ENCODE data around the gene SCN5A. TPM values are rescaled to one million over a fixed set of nuclear protein-coding genes. Genes with fewer than 3 reads are reported as not detected.

SCN5A gene
- total RNA-seq, 2 donors from 2014 or later = 0.05 TPM; not detected in 1

- Mint-ChIP-seq H3K36me3 (ENCODE audit: insufficient read depth in 2 of 2) (no peaks in the 10 kb centered on the region), H3K27ac (no peak overlapping the region), H3K4me1 (ENCODE audit: low read depth) (peaks cover 4% of the 10 kb centered on the region), H3K4me3 (no peak overlapping the region), H3K27me3 (ENCODE audit: low read depth) (no peaks in the 10 kb centered on the region), H3K9me3 (no peaks in the 10 kb centered on the region)
- ATAC-seq (replicated peaks in 1 of 2) (no peak), DNase-seq (no peak)
These were observed 4.4 kb downstream of the SCN5A start for GRCh38 chr3:38645076-38645475.

- H3K9me3 Mint-ChIP-seq = no peaks in the 10 kb centered on the region
- no peak overlapping the region for H3K27ac Mint-ChIP-seq
- peaks cover 4% of the 10 kb centered on the region for H3K4me1 Mint-ChIP-seq (ENCODE audit: low read depth)
- H3K36me3 Mint-ChIP-seq (ENCODE audit: insufficient read depth in 2 of 2) = no peaks in the 10 kb centered on the region
- no peaks in the 10 kb centered on the region for H3K27me3 Mint-ChIP-seq (ENCODE audit: low read depth)
- no peak for ATAC-seq (replicated peaks in 1 of 2)
- DNase-seq = no peak
- H3K4me3 Mint-ChIP-seq = no peak overlapping the region
These were observed 4.8 kb downstream of the SCN5A start for GRCh38 chr3:38644662-38645053.

GRCh38 chr3:38644016-38644661 lies 5.3 kb downstream of the SCN5A start:
- no peaks in the 10 kb centered on the region for H3K27me3 Mint-ChIP-seq (ENCODE audit: low read depth)
- H3K4me3 Mint-ChIP-seq = no peak overlapping the region
- no peak for ATAC-seq (replicated peaks in 1 of 2)
- no peaks in the 10 kb centered on the region for H3K36me3 Mint-ChIP-seq (ENCODE audit: insufficient read depth in 2 of 2)
- H3K27ac Mint-ChIP-seq = no peak overlapping the region
- H3K9me3 Mint-ChIP-seq = no peaks in the 10 kb centered on the region
- peaks cover 4% of the 10 kb centered on the region for H3K4me1 Mint-ChIP-seq (ENCODE audit: low read depth)
- no peak for DNase-seq

GRCh38 chr3:38643592-38643991 lies 5.9 kb downstream of the SCN5A start:
- H3K27ac Mint-ChIP-seq = no peak overlapping the region
- H3K4me1 Mint-ChIP-seq (ENCODE audit: low read depth) = peaks cover 2% of the 10 kb centered on the region
- DNase-seq = no peak
- ATAC-seq (replicated peaks in 1 of 2) = no peak
- H3K27me3 Mint-ChIP-seq (ENCODE audit: low read depth) = no peaks in the 10 kb centered on the region
- H3K9me3 Mint-ChIP-seq = no peaks in the 10 kb centered on the region
- H3K36me3 Mint-ChIP-seq (ENCODE audit: insufficient read depth in 2 of 2) = no peaks in the 10 kb centered on the region
- no peak overlapping the region for H3K4me3 Mint-ChIP-seq

- H3K36me3 Mint-ChIP-seq (ENCODE audit: insufficient read depth in 2 of 2) = no peaks in the 10 kb centered on the region
- no peak for DNase-seq
- H3K27me3 Mint-ChIP-seq (ENCODE audit: low read depth) = no peaks in the 10 kb centered on the region
- H3K4me3 Mint-ChIP-seq = no peak overlapping the region
- no peaks in the 10 kb centered on the region for H3K4me1 Mint-ChIP-seq (ENCODE audit: low read depth)
- no peaks in the 10 kb centered on the region for H3K9me3 Mint-ChIP-seq
- no peak overlapping the region for H3K27ac Mint-ChIP-seq
- ATAC-seq (replicated peaks in 1 of 2) = no peak
These were observed 6.4 kb downstream of the SCN5A start for GRCh38 chr3:38643090-38643489.

- ATAC-seq (replicated peaks in 1 of 2) = no peak
- Mint-ChIP-seq H3K27me3 (ENCODE audit: low read depth) (no peaks in the 10 kb centered on the region), H3K4me1 (ENCODE audit: low read depth) (no peaks in the 10 kb centered on the region), H3K4me3 (no peak overlapping the region), H3K9me3 (no peaks in the 10 kb centered on the region), H3K27ac (no peak overlapping the region), H3K36me3 (ENCODE audit: insufficient read depth in 2 of 2) (no peaks in the 10 kb centered on the region)
- DNase-seq = no peak
These were observed 7.9 kb downstream of the SCN5A start for GRCh38 chr3:38641461-38642110.

- no peak for DNase-seq
- no peaks in the 10 kb centered on the region for H3K27me3 Mint-ChIP-seq (ENCODE audit: low read depth)
- H3K27ac Mint-ChIP-seq = no peak overlapping the region
- H3K36me3 Mint-ChIP-seq (ENCODE audit: insufficient read depth in 2 of 2) = no peaks in the 10 kb centered on the region
- no peak overlapping the region for H3K4me3 Mint-ChIP-seq
- H3K4me1 Mint-ChIP-seq (ENCODE audit: low read depth) = no peaks in the 10 kb centered on the region
- ATAC-seq (replicated peaks in 1 of 2) = no peak
- no peaks in the 10 kb centered on the region for H3K9me3 Mint-ChIP-seq
These were observed 8.6 kb downstream of the SCN5A start for GRCh38 chr3:38640661-38641452.

GRCh38 chr3:38638354-38638753 lies 11.1 kb downstream of the SCN5A start:
- ATAC-seq (replicated peaks in 1 of 2) = no peak
- Mint-ChIP-seq H3K36me3 (ENCODE audit: insufficient read depth in 2 of 2) (no peaks in the 10 kb centered on the region), H3K27ac (peak overlapping the region; percentile 52), H3K9me3 (no peaks in the 10 kb centered on the region), H3K27me3 (ENCODE audit: low read depth) (no peaks in the 10 kb centered on the region), H3K4me1 (ENCODE audit: low read depth) (peaks cover 6% of the 10 kb centered on the region), H3K4me3 (no peak overlapping the region)
- no peak for DNase-seq

- peaks cover 6% of the 10 kb centered on the region for H3K4me1 Mint-ChIP-seq (ENCODE audit: low read depth)
- H3K27me3 Mint-ChIP-seq (ENCODE audit: low read depth) = no peaks in the 10 kb centered on the region
- H3K36me3 Mint-ChIP-seq (ENCODE audit: insufficient read depth in 2 of 2) = no peaks in the 10 kb centered on the region
These were observed 11.6 kb downstream of the SCN5A start for GRCh38 chr3:38637906-38638305.

GRCh38 chr3:38636881-38637280 lies 12.6 kb downstream of the SCN5A start:
- Mint-ChIP-seq H3K4me3 (no peak overlapping the region), H3K27me3 (ENCODE audit: low read depth) (no peaks in the 10 kb centered on the region), H3K36me3 (ENCODE audit: insufficient read depth in 2 of 2) (no peaks in the 10 kb centered on the region), H3K27ac (no peak overlapping the region), H3K4me1 (ENCODE audit: low read depth) (peaks cover 6% of the 10 kb centered on the region), H3K9me3 (no peaks in the 10 kb centered on the region)
- no peak for ATAC-seq (replicated peaks in 1 of 2)
- no peak for DNase-seq

More at GRCh38 chr3:38637906-38638305, 11.6 kb downstream of the SCN5A start:
- DNase-seq (no peak), ATAC-seq (replicated peaks in 1 of 2) (no peak)
- H3K9me3 Mint-ChIP-seq = no peaks in the 10 kb centered on the region
- no peak overlapping the region for H3K27ac Mint-ChIP-seq
- H3K4me3 Mint-ChIP-seq = no peak overlapping the region

- ATAC-seq (replicated peaks in 1 of 2) = no peak
- Mint-ChIP-seq H3K36me3 (ENCODE audit: insufficient read depth in 2 of 2) (no peaks in the 10 kb centered on the region), H3K4me1 (ENCODE audit: low read depth) (peaks cover 6% of the 10 kb centered on the region), H3K9me3 (no peaks in the 10 kb centered on the region), H3K27me3 (ENCODE audit: low read depth) (peaks cover 2% of the 10 kb centered on the region), H3K4me3 (no peak overlapping the region), H3K27ac (no peak overlapping the region)
- DNase-seq = no peak
These were observed 13.0 kb downstream of the SCN5A start for GRCh38 chr3:38636464-38636863.

GRCh38 chr3:38634111-38634510 lies 15.4 kb downstream of the SCN5A start:
- no peaks in the 10 kb centered on the region for H3K36me3 Mint-ChIP-seq (ENCODE audit: insufficient read depth in 2 of 2)
- peaks cover 6% of the 10 kb centered on the region for H3K4me1 Mint-ChIP-seq (ENCODE audit: low read depth)
- H3K27me3 Mint-ChIP-seq (ENCODE audit: low read depth) = peaks cover 6% of the 10 kb centered on the region
- no peak for ATAC-seq (replicated peaks in 1 of 2)
- no peak overlapping the region for H3K27ac Mint-ChIP-seq
- H3K9me3 Mint-ChIP-seq = no peaks in the 10 kb centered on the region
- DNase-seq = no peak
- no peak overlapping the region for H3K4me3 Mint-ChIP-seq

- H3K4me3 Mint-ChIP-seq = no peak overlapping the region
- peaks cover 6% of the 10 kb centered on the region for H3K4me1 Mint-ChIP-seq (ENCODE audit: low read depth)
- ATAC-seq (replicated peaks in 1 of 2) (no peak), DNase-seq (no peak)
- peaks cover 6% of the 10 kb centered on the region for H3K27me3 Mint-ChIP-seq (ENCODE audit: low read depth)
- no peak overlapping the region for H3K27ac Mint-ChIP-seq
- no peaks in the 10 kb centered on the region for H3K9me3 Mint-ChIP-seq
- H3K36me3 Mint-ChIP-seq (ENCODE audit: insufficient read depth in 2 of 2) = no peaks in the 10 kb centered on the region
These were observed 16.5 kb downstream of the SCN5A start for GRCh38 chr3:38632989-38633388.

All from activated T-cell treated with anti-CD3 and anti-CD28 coated beads, Interleukin-2, amount 50 U/mL, for 72 hours (primary cell).